HUDEP-2 (cell line): ENCODE measurements around the gene TRANK1.
A peak's percentile ranks its signal among the peaks of the same experiment; 100 is the strongest.

Experiments used
- DNase-seq, 76 experiments: peaks; one replicate each; lab custom pipeline; 2025; ENCODE audit not compliant: unreplicated experiment in 76 of 76; lab: John Stamatoyannopoulos, UW

TRANK1 gene

DNA sequence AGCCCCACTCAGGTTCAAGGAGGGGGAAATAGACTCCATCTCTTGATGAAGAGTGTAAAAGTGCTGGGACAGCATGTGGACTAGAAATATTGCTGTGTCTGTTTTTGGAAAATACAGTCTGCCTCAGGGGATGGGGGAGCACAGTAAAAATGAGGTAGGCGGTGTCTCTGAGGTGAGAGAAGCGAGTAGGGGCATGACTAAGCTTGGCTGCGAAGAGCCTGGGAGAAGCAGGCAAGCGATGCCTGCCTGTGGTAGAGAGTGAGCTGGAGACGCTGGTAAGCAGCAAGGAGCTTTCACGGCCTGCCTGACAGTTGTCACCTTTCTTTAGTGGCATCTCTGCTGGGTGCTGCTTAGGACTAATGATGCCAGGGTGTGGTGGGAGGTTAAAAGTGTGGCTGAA, 131.5 kb downstream of the TRANK1 start:
- DNase-seq = no peak

DNA sequence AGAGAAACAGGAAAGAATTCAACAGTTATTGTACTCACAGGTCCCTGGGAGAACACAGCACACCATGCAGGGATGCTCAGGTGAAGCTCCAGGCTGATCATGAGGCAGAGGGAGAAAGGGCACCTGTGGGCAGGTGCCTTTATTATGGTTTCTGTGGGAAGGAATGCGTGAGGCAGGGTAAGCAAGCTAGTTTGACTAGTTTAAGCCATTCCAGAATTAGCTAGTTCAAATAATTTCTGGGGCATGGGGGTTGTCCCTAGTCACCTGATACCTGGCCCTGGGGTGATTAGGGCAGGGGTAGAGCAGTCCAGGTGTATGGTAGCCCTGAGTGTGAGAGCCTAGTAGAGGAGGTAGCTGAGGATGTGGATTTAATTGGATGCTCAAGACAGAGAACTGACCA, 132.6 kb downstream of the TRANK1 start:
- DNase-seq = no peak

DNA sequence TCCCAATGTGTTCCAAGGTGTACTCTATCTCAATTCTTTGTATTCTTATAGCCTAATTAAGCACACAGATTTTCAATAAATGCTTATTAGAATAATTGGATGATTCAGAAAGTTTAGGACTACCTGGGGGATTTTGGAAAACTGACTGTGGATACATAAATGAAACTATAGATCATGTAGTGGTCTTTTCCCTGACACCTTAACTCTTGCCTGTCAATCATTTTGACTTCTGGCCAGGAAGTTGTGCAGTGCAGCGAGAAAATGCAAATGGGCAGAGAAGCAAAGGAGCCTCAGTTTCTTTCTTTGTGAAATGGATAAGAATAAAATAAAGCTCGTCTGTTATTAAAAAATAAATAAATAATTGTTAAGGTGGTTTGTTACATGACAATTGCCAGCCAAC, 133.1 kb downstream of the TRANK1 start:
- no peak for DNase-seq

DNA sequence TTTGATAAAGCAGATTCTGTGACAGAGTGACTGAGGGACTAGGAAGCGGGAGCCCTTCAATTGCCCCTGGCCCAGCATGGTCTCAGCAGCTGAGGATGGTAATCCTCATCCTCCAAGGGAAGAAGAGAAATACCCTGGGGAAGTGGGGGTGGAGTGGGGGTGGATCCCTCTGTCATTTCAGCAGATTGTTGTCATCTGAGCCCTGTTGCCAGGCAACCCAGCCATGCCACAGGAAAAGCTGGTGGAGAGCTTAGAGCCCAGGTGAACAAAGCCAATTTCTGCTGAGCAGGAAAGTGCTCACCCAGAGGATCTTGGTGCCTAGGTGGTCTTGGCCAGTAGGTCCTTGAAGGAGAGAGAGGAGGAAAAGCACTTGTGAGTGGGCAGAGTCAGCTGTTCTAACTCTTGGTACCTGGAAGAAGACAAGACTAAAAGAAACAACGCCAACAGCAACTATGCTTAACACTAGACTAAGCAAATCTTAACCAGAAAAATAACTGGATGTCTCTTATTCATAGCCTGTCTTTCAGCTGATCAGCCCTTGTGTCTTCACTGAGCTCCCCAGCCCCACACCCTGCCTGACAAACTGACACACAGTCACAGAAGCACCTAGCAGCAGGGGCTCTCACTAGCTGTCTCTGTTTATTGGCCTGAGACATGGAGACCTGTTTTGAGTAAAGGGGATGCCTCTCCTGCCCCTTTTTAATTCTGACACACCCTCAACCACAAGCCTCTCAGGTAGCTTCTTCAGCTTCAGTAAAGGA, 140.4 kb downstream of the TRANK1 start:
- no peak for DNase-seq

DNA sequence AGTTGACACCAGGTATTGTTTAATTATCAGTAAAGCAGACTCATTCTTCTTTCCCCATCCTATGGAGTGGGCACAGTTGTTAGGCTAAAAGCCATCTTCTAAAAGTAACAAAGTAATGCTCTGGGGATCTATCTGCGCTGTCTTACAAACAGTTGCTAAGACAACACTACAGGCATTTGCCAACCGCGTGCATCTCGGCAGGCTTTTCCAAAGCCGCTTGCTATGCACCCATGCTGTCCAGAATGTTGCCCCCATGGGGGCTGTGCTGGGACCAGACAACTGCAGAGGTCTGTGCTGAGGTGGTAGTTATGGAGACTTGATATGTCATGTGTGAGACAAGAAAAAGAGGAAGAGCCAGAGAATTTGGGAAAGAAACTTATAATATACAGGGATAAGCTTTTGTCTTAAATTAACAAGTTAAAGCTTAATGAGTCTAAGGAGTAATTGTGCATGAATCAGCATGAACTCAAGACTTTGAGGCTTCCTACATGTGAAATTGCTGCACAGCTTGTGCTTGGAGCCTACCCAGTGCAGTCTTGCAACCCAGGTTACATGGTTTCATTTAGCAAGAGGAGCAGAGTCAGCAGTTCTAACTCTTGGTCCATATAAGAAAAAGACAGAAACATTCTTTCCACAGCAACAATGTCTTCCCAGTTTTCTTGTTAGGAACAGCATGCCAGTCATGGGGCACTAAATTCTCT, 141.6 kb downstream of the TRANK1 start:
- no peak for DNase-seq

DNA sequence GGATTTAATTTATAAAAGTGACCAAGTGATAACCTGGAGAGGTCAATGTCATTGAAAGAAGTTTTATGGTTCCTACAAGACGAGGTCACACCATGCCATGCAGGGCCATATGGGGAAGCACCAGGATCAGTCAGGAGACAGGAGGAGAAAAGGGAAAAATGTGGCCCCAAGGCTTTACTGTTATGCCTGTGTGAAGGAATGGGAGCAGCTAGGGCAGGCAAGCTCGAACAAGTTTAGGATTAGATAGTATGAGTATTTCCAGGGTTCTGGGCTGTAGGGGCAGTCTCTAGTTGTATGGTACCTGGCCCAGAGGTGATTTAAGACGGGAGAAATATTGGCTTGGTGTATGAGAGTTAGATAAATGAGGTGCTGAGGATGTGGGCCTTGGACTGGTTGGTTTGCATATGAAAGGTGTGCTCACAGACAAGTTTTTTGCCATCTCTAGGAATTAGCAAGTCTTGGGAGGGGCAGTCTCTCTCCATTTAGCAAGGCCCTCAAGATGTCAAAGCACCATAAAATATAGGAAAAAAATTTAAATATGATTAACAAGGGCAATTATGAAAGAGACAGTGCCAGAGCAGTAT, 144.2 kb downstream of the TRANK1 start:
- no peak for DNase-seq

DNA sequence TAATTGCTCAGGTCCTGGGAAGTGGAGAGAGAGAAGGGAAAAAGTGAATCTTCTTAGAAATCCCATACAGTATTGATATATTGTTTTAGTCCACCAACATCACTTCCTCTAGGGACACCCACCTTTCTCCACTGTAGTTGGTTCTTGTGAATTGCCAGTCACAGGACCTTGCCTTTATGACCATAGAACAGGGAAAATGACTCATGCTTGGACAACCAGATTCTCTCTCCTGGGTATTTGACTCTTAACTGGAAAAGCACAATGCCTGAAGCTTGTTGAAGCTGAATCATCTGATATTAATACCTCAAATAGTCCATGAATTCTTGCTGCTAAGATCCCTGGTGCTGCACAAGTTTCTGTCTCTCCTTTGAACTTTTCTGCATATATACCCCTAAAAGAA, 148.0 kb downstream of the TRANK1 start:
- no peak for DNase-seq

DNA sequence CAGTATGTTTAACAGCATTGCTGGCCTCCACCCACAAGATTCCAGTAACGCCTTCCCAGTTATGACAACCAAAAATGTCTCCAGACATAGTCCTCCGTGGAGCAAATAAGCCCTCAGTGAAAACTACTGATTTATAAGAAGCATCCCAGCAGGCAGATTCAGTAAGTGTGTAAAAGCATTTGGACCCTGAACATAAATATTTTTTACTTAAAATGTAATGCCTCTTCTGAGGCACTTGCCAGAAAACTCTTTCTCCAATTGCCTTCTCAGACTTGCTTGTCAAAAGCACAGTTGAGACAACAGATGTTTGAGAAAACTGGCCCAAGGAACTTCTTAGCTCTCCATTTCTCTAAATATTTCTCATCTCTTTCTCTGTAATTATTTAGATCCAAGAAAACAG, 148.7 kb downstream of the TRANK1 start:
- no peak for DNase-seq

DNA sequence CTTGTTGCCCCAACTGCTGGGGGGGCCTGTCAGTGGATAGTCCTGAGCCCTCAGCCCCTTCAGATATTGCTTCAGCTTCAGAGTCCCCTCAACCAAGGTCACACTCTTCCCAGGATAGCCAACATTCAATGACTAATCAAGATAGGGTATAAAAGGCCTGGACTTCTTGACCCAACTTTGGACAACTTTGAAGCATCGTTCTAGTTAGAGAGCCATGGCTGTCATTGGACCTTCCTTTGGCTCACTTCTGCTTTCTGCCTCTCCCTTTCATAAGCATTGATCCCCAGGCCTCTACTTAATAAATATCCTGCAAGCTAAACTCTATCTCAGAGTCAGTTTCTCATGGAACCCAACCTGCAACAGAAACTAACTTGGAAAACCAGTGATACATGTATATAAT, 149.2 kb downstream of the TRANK1 start:
- no peak for DNase-seq

DNA sequence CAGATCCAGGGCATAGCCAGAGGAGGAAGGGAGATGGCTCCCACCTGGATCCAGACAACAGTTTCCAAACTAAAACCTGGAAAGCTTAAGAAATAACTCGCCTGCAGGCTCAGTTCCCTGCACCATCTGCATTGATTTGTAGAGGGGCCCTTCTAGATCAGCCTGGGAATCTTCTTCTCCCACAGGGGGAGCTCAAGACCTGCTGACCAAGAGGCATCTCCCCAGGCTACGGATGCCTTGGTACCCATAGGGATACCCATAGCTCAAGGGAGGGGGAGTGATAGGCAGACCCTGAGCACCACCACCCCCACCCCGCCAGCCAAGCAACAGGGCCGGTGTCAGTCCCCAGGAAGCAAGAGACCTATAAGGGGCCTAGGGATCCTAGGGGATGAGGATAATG, 152.5 kb downstream of the TRANK1 start:
- peak in 24 of 76 experiments; percentile 1 to 43 (median 8) for DNase-seq

DNA sequence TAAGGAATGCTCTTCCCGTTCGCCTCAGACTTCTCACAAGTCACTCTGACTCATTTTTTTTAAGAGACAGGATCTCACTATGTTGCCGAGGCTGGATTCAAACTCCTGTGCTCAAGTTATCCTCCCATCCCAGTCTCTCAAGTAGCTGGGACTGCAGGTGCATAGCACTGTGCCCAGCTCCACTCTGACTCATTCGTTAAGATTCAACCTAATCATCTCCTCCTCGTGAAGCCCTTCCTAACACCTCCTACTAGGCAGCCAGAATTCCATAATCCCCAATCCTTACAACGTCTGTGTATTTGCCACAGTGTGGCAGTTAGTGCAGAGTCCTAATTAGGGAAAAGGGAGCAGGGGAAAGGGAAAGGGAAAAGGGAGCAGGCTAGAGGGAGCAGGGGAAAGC, 154.1 kb downstream of the TRANK1 start:
- no peak for DNase-seq

DNA sequence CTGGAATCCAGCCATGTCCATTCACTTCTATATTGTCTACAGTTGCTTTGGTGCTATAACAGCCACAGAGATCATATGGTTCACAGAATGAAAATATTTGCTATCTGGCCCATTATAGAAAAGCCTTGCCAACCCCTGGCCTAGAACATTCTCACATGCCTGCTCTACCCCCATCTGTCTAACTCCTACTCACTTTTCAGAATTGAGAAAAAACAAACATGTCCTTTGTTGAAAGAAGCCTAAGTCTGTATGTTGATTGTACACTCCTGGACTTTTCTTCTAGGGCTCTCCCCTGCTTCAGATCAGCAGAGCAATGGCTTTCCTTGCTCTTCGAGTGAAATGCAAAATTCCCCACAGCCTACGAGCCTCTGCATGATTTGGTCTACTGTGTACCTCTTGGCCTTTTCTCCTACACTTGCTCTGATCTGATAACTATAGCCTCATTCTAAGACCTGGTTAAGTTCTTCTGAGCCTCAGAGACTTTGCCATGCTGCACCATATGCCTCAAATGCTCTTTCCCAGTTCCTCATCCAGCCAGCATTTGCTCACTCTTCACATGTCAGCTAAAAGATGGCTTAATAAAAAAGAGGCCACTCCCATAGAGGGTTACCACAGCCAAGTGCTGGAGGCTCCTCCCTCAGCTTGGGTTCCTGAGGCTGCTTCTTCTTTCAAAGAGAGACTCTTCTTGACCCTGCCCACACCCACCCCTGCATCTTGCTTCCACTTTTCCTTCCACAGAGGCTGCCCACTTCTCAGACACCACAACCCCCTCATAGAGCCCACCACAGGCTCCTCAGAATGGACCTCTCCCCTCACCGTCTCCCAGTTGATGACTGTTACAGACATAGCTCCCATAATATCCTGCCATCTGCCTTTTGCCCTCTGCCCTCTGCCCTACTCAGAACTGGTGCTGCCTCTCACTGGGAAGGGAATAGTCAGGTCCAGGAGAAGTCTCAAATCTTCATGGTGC, 157.6 kb downstream of the TRANK1 start:
- DNase-seq = no peak

DNA sequence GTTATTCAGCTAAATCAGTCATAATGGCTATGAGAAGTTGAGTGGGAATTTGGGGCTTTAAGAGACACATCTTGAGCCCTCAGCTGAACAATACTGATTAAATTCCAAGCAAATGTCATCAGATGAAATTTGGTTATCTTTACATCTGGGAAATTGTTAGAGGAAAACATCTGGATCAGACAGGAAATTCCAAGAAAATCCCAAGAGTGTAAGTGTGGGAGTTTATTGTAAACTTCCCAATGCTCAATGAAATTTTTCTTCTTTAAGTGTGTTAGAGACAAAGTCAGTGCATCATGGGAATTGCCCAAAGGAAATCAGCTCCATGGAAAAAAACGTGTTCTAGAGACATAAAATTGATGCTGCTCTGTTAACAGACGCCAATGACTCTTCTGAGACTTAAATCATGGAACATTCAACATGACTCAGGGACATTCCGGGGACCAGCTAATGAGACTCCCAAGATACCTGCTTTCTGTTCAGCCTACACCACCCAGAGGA, 160.7 kb downstream of the TRANK1 start:
- DNase-seq = no peak

DNA sequence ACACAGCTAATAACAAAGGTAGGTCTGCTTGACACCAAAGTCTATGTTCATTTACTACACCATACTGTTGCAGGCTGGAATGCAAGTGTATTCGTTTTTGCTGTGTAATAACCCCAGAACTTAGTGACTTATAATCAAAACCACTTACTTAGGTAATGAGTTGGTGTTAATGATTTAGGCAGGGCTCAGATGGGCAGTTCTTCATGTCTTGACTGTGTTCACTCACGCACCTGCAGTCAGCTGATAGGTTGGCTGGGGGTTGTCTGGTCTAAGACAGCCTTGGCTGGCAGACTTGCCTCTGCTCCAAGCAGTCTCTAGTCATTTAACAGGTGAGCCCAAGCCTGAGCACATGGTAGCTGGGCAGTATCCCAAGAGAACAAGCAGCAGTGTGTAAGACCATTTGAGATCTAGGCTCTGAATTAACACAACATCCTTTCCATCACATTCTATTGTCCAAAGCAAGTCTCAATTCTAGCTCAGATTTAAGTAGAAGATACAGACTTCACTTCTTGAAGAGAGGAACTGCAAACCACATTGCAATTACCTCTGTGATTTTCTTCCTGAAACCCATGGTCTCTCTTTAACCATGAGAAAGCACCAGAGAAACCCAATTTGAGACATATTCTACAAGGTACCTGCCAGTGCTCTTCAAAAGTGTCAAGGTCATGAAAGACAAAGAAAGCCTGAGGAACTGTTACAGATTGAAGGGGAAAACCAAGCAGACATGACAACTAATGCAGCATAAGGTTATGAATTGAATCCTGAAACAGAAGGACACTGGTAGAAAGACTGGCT, 167.2 kb downstream of the TRANK1 start:
- no peak for DNase-seq
